GM18519 (cell line): ENCODE results near the gene STK10.

Source experiments
- ATAC-seq: cut with Tn5 transposase; IDR thresholded peaks from one replicate; pipeline ENCODE4 v1.9.1; 2021; ENCODE audit warnings: mild to moderate bottlenecking, moderate library complexity; ENCODE audit not compliant: unreplicated experiment, low FRiP score

Gene STK10

DNA sequence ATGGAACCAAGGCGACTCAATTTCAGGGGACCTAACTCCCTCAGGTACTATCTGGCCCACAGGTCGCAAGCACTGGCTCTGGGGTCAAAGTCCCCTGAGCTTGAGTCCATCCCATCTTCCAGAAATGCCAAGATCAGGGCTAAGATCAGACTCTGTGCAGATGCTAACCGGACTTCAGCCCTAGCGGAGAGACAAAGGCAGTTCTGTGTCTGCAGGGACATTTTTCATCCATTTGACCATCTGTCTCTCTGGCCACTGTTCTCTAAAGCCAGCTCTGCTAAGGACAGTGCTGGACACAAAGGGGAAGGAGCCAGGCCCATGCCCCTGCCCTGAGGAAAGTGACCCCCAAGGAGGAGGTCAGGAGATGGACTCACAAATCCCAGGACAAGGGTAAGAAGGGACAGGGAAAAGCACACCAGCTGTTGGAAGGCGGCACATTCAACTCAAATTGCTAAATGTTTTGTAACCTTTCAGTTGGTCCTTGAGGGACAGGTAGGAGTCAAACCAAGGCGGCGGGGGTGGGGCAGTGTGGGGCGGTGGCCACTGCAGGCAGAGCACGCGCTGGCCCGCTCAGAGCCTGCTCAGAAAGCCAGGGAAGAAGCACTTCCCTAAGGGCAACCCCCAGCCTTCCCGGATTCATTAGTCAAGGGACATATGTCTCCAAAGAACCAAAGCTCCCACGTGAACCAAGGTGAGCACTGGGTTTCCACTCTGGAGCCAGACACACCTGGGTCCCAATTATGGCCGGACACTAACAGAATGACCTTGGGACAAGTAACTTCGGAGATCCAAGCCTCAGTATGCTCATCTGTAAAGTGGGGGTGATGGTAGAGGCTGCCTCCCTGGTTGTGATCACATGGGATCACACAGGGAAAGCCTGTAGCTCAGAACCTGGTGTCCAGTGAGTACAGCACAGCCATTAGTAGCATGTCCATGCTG, 42.8 kb downstream of the STK10 start:
- ATAC-seq: no peak

DNA sequence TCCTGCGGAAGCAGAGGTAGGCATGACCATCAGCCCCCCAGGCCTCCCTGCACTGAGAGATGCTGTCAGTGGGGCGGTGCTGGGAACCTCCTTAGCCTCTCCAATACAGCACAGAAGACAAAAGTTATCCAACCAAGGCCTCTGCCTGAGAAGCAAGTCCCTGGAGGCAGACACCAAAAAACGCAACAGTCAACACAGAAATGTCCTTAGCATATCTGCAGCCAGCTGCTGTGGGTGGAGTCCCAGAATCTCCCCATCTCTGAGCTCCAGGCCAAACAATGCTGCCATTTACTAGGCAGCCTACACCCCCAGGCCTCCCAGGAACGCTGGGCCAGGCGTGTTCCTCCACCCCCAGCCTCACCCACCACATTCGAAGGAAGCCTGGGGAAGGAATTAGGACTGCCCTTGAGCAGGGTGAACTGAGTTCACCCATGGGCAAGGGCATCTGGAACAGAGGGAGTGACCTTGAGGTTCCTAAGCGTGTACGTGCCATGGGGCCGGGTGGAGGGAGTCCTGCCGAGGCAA, 43.7 kb downstream of the STK10 start:
- ATAC-seq: no peak

DNA sequence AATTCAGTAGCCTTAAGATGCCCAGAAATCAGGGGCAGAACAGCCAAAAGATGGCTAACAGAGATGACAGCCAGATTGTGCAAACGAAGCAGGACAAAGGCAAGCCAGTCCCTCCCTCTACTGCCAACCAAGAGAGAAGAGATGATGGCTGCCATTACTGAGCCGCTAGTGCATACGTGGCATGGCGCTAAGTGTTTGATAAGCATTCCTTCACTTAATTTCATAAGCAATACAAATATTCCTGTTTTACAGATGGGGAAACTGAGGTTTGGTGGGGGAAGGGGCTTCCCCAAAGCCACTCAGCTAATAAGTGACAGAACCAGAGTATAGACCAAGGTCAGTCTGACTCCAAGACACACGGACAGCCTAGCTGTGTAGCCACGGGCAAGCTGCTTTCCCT, 44.1 kb downstream of the STK10 start:
- ATAC-seq: no peak

DNA sequence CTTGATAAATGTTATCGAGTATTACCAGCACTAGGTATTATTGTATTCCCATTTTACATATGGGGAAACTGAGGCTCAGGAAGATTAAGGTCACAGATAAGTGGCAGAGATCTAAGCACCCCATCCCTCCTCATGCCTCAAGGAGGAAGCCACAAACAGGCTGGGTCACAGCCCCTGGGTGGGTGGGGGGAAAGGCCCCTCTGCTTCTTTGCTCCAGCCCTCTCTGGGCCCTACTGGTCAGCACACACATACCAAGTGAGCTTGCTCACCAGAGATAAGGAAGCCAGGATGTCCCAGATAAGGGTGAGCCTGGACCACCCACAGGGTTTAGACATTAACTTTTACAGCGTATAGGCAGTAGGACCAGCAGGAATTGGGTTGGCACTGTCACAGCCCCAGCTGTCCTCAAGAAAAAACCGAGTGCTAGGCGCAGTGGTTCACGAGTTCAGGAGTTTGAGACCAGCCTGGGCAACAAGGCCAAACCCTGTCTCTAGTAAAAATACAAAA, 45.3 kb downstream of the STK10 start:
- ATAC-seq: no peak

DNA sequence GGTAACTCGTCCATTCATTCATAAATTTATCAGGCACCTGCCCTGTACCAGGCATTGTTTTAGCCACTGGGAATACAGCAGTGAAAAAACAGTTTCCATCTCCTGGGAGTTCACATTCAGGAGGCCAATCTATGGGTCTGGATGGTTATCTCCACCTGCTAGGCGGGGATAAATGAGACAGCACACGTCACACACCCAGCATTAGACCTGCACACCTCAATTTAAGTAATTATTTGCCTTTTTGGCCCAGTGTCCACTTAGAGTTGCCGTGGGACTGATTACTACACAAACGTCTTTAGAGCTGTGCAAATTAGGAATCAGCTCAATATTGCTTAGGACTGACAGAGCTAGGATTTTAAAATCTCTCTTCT, 46.1 kb downstream of the STK10 start:
- no peak for ATAC-seq

DNA sequence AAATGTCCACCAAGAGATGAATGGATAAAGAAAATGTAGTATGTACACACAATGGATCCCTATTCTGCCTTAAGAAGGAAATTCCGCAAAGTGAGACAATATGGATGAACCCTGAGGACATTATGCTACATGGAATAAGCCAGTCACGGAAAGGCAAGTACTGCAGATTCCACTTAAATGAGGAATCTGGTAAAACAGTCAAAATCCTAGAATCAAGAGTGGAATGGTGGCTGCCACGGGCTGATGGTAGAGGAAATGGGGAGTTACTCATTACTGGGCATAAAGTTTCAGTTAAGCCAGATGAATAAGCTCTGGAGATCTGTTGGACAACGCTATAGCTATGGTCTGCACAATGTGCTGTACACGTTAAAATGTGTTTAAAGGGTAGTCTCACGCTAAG, 47.2 kb downstream of the STK10 start:
- ATAC-seq: no peak

DNA sequence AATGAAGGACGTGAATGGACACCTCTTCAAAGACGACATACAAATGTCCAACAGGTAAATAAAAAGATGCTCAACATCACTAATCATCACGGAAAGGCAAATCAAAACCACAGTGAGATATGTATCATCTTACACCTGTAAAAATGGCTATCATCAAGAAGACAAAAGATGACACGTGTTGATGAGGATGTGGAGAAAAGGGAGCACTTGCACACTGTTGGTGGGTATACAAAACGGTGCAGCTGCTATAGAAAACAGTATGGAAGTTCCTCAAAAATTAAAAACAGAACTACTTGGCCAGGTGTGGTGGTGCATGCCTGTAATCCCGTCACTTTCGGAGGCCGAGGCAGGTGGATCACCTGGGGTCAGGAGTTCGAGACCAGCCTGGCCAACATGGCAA, 47.9 kb downstream of the STK10 start:
- ATAC-seq: no peak

DNA sequence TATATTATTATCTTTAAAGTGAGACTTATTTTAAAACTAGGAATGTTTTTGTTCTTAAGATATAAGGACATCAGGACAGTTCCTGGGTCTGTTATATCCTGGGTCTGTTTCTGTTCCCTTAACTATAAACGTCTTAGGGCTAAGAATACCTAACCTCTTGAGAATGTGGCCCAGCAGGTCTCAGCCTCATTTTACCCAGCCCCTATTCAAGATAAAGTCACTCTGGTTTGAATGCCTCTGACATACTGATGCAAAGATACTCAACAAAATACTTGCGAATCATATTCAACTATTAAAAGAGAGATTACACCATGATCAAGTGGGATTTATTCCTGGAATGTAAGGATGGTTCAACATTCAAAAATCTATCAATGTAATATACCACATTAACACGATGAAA, 51.0 kb downstream of the STK10 start:
- no peak for ATAC-seq

DNA sequence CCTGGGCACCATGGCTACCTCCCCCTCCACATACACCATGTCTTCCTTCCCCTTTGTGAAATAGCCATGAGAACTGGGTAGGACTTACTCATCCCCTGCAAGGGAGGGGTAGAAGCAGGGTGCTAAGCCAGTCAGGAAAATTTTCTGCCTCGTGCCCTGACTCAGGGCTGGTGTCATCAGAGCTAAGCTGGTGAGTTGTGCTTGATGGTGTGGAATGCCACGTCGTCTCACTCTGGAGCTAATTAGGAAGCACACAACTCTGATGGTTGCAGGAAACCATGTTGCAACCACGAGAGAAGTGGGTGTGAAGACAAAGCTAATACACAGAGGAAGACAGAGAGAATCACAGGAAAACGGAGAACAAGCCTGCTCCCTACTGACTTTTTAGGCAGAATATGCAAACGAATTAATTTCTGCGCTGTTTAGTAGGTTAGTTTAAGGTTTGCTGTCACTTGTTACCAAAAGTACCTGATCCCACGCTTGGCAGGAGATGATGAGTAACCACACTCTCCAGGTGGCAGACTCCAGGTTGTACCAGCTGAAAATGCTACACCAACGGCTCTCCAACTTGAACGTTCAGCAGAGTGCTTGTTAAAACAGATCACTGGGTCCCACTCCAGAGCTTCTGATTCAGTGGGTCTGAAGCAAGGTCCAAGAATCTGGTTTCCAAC, 54.5 kb downstream of the STK10 start:
- no peak for ATAC-seq

DNA sequence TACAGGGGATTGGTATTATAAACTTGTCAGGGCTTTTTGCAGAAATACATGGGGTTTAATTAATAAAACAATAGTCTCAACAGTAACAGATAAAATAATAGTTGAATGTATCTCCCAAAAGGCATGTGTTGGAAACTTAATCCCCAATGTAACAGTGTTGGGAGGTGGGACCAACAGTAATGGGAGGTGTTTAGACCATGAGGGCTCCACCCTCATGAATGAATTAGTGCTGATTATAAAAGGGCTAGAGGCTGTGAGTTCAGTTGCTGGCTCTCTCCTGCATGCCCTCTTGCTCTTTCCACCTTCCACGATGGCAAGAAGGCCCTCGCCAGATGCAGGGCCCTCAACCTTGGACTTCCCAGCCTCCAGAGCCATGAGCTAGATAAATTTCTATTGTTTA, 56.3 kb downstream of the STK10 start:
- no peak for ATAC-seq

DNA sequence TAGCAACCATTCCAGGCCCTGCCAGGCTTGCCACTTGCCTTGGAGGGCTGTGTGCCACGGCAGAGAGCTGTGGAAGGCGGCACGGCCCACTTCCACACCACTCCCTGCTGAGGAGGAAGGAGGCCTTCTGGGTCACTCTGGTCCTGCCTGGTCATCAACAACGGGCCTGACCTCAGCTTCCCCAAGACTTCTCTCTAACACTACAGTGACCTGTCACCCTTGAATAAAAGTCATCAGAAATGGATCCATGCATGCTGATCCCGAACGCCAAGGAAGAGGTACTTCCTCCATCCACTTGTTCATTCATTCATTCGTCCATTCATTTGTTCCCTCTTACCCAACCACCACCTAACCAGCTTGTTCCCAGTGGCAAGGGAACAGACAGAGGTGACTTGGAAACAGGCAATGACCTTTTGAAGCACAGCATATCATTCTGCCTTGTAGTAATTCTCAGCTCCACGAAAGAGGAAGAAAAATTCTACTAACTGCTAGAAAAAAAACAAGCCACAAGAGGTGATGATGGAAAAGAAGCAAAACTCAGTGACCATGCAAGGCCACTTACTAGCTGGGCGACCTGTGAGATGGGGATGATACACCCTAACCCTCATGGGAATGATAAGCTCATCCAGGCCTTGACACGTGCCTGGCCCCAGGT, 58.6 kb downstream of the STK10 start:
- ATAC-seq: no peak

DNA sequence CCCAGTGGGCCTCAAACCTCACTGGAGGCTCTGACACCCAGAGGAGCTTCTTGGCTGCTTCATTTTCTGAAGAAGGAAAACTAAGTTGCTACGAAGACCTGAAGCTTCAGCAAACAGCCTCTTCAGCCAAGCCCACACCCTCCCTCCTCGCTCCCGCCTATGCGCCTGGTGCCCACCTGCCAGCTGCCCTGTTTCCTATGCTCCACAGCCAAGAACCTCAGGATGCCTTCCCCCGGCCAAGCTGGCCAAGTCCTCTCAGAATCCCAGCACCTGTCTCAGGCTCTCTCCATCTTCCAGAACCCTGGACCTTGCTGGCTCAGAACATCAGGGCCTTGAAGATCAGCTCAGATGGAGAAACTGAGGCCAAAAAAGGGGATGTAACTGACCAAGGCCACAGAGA, 60.4 kb downstream of the STK10 start:
- ATAC-seq: no peak

DNA sequence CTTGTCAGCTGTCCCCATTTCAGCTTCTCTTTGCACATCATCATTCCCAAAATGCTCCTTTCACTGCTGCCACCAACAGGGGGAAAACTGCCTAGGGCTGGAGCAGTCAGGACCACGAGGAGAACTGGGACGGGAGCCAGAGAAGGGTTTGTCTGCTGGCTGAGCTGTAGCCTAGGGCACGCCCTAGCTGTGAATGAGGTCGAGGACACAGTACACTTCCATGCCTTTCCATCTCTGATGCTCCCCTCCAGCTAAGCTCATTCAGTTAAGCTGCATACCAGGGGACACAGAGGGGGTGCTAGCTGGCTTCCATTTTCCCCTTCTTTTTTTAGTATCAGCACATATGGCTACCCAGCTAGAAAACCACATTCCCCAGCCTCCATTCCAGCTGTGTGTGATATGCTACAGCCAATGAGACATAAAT, 64.7 kb downstream of the STK10 start:
- no peak for ATAC-seq

DNA sequence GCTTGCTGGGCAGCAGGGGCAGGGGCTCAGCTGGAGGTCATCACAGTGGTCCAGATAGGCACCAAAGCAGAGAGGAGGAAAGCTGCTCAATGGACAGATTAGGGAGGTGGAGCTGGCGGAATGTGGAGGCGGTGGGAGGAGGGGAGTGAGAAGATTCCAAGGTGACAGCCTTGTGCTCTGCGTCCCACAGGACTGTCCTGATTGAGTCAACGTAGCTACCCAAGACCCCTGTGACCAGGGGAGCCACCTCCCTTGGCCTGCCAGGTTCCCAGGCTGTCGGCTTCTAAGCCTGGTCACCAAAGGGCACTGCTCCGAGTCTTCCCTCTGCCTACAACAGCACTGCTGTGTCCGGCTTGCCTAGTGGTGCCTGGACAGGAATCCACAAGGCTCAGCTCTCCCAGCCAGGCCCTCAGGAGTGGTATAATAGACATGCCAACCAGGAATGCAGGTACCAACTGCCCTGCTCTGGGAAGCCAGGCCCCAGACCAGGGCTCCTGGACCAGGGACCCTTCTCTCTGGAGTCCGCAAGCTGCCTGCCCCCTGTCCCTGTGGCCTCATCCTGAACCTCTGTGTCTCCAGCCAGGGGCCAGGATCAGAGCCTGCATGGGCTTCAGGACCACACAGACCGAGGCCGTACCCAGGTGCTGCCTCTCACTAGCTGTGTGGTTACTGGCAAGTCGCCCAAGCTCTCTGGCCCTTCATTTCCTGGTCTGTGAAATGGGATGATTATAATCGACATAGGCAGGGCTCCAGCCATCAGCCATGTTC, 67.9 kb downstream of the STK10 start:
- ATAC-seq: no peak

DNA sequence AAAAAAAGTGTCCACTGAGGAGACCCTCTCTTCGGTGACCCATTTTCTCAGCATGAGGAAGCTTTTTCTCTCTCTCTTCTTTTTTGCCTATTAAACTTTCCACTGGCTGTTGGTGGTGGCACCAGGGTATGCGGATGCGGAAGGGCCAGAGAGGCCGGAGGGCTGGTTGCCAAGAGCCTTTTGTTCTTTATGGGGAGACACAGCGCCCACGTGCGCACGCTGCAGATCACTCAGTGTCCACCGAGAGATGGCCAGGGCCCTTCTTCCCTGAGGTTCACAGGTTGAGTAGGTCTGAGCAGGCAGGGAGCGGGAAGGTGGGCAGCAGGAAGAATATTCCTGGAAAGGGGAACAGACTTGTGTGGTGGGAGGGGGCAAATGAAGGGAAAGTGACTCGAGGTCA, 69.1 kb downstream of the STK10 start:
- no peak for ATAC-seq

DNA sequence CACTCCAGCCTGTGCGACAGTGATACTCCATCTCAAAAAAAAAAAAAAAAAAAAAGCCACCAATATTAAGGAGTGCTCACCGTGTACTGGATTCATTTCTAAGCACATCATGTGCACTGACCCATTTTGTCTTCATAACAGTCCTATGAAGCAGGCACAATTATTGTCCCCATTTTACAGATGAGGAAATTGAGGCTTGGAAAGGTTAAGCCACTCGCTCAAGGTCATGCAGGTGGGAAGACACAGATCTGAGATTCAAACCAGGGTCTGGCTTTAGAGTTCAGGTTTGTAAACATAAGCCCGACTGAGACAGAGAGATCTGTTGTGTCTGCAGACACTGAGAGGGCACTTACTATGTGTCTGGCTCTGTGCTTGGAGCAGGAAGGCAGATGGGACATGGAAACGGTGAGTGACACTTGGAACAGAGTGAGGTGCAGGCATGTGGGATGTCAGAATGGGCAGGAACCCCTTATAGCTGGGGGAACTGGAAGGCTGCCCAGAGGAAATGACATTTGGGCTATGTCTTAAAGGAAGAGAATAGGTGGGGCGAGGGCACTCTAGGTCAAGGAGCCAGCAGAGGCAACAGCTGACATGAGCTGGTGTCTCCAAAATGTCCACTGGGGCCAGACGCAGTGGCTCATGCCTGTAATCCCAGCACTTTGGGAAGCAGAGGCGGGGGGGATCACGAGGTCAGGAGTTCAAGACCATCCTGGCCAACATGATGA, 69.9 kb downstream of the STK10 start:
- no peak for ATAC-seq

DNA sequence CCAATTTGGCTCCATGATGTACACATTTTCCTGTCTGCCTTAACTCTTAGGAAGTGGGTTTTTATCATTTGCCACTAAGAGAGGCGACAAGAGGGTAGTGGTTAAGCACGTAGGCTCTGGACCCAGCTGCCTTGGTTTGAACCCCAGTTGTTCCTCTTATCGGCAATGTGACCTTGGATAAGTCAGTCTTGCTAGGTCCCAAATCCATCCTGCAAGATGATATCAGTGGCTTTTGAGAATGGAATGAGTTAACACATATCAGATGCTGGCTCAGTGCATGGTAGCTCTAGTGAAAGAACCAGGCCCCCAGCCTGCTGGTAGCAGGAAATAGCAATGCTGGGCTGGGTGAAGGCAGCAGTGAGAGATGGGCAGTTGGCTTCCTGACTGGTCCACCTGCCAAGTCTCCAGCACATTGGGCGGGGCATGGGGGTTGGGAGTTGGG, 72.5 kb downstream of the STK10 start:
- ATAC-seq: no peak

DNA sequence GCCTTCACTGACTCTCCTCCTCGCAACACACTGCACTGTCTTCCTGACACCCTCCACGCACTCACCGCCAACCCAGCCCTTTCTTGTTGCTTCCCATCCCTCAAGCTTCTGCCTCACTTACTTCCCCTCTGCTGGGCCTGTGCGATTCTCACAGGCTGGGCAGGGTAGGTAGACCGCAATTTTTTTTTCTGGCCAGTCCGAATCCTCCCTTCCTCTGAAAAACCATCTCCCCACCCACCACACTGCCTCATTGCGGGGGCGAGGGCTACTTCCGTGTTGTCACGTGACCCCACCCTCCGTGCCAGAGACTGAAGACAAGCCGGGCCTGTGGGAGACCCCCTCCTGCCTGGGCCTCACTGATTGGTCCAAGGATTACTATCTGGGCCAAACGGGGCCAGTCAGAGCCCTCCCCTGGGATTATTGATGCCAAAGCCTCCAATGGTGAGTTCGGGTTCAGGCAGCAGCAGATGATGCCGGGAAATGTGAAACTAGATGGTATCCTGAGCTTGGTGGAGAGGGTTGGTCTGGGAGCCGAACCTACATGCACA, 73.1 kb downstream of the STK10 start:
- ATAC-seq: peak; percentile 36

DNA sequence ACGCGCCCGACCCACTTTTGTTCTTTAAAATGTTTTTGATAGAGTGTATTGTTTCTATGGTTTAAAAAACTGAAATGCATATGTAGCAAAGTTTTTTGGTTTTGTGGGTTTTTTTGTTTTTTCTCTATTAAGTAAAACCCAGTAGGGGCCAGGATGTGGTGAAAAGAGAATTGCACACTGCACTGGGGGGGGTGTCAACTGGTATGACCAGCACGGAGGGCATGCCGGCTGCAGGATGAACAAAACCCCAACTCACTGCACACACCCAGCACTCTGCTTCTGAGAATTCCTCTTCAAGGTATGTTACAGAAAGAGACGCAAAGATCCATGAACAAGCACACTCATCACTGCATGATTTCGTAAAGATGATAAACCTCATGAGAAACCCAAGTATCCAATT, 75.0 kb downstream of the STK10 start:
- ATAC-seq: no peak
